Measurements from ENCODE around the gene MAPK8IP3. TPM values are rescaled to one million over a fixed set of nuclear protein-coding genes. Genes with fewer than 3 reads are reported as not detected.

Gene MAPK8IP3
- total and polyA plus RNA-seq, 9 of the 15 experiments (the other 6 are each of a cell fraction or from before 2014, with no cell fraction given), result 0.17 to 58.7 (median 16.7) TPM

GRCh38 chr16:1729026-1729425 is 23.0 kb downstream of the MAPK8IP3 start:
- Histone ChIP-seq H2AFZ (ENCODE audit: low read depth, low read length) (no peak overlapping the region), H3K9me1 (ENCODE audit: control insufficient read depth, insufficient read depth, low read length) (no peaks in the 10 kb centered on the region), H3K9ac (ENCODE audit: insufficient read depth in 1 of 2, low read depth in 2 of 2, low read length in 2 of 2) (no peak overlapping the region), H3K4me1 (replicated peaks in 1 of 2; ENCODE audit: control insufficient read depth in 2 of 2, insufficient read depth in 2 of 2, low read length in 2 of 2) (peaks cover 0 to 17% of the 10 kb centered on the region in 2 experiments; a peak in 2 of 5 replicates), H3K4me2 (ENCODE audit: insufficient read depth, low read length) (no peak overlapping the region), H3K27ac (ENCODE audit: extremely low read depth, low read depth, low read length) (no peak overlapping the region), H4K20me1 (replicated peaks; ENCODE audit: control insufficient read depth, insufficient read depth, low read length) (no peaks in the 10 kb centered on the region; the same call in 1 of the 2 replicates), H3K27me3 (ENCODE audit: control insufficient read depth in 2 of 2, insufficient read depth in 2 of 2, low read length in 2 of 2) (no peaks in the 10 kb centered on the region), H3K9me3 (replicated peaks; ENCODE audit: control insufficient read depth, insufficient read depth, low read depth, low read length) (no peaks in the 10 kb centered on the region), H3K79me2 (ENCODE audit: control insufficient read depth, insufficient read depth, low read length) (peaks cover 7% of the 10 kb centered on the region), H3K4me3 (no peak overlapping the region), H3K36me3 (ENCODE audit: control insufficient read depth, insufficient read depth, low read length) (peaks cover 65% of the 10 kb centered on the region; the same call in 2 of the 3 replicates)
- no peak for DNase-seq (ENCODE audit: extremely low read depth in 1 of 4, low spot score in 3 of 4)
- TF ChIP-seq SRSF7 (optimal IDR thresholded peaks at IDR 0.05; ENCODE audit: low read depth, low read length) (no peak), E2F3 (CRISPR knock-in tag; IDR thresholded peaks at IDR 0.05) (no peak), ZNF609 (CRISPR knock-in tag; IDR thresholded peaks at IDR 0.05; ENCODE audit: borderline replicate concordance) (no peak), ARID4B (CRISPR knock-in tag; IDR thresholded peaks at IDR 0.05) (no peak), ZNF311 (CRISPR knock-in tag; IDR thresholded peaks at IDR 0.05) (no peak), CTCFL (IDR thresholded peaks at IDR 0.05; ENCODE audit: borderline replicate concordance, insufficient read depth, low read depth, low read length, poor library complexity, severe bottlenecking) (no peak)
- no TSS peak for BruUV-seq (replicated peaks)
- ATAC-seq, result no peak
- 95% methylated on average over 8 of the region's 18 CpGs for WGBS (ENCODE audit: insufficient coverage, low coverage, missing lambda C conversion rate)
- in situ Hi-C loops (cut with MboI), result no loop called here
- intact Hi-C loops (cut with micrococcal nuclease), result no loop called here
- ChIA-PET CTCF (ENCODE audit: low intra/inter-chr PET ratio) (no interaction called here), POLR2A (no interaction called here)
- FAIRE-seq, result no peak
